ENCODE measurements around the gene THOC1.
"Not testable (repeated sequence)": the region's sequence is repeated elsewhere in the genome, so short reads cannot be mapped to it uniquely, and the experiment has no call there.

THOC1 gene

GRCh38 chr18:303607-304006 lies 35.8 kb upstream of the THOC1 start:
- Histone ChIP-seq H3K36me3 (no peaks in the 10 kb centered on the region), H3K9ac (no peak overlapping the region), H3K4me1 (peaks cover 0 to 6% (median 0%) of the 10 kb centered on the region in 10 experiments; a peak in 1 of 20 replicates), H3K27ac (no peak overlapping the region), H3K27me3 (no peaks in the 10 kb centered on the region), H4K20me1 (no peaks in the 10 kb centered on the region), H3K4me3 (no peak overlapping the region), H3K4me2 (no peak overlapping the region), H3K9me3 (replicated peaks in 1 of 11) (no peaks in the 10 kb centered on the region)
- no peak for TF ChIP-seq Cebpa-rat (IDR thresholded peaks at IDR 0.05)

- H3K4me2 ChIP-seq, result no peak overlapping the region
- no peak overlapping the region for H3K9ac ChIP-seq
- no peaks in the 10 kb centered on the region for H3K27me3 ChIP-seq
- H4K20me1 ChIP-seq, result no peaks in the 10 kb centered on the region
- peaks cover 0 to 6% (median 0%) of the 10 kb centered on the region in 10 experiments; a peak in 2 of 20 replicates for H3K4me1 ChIP-seq
- no peak overlapping the region for H3K27ac ChIP-seq
- H3K36me3 ChIP-seq, result no peaks in the 10 kb centered on the region
- no peak for TF ChIP-seq Cebpa-rat (IDR thresholded peaks at IDR 0.05)
- H3K4me3 ChIP-seq, result no peak overlapping the region
- no peaks in the 10 kb centered on the region for H3K9me3 ChIP-seq (replicated peaks in 1 of 11)
Observed at GRCh38 chr18:303011-303410, 35.2 kb upstream of the THOC1 start.

- no peaks in the 10 kb centered on the region for H3K27me3 ChIP-seq
- no peaks in the 10 kb centered on the region for H3K9me3 ChIP-seq (replicated peaks in 1 of 11)
- no peaks in the 10 kb centered on the region for H3K36me3 ChIP-seq
- no peak overlapping the region for H3K4me3 ChIP-seq
- no peak overlapping the region for H3K9ac ChIP-seq
- no peak for TF ChIP-seq Cebpa-rat (IDR thresholded peaks at IDR 0.05)
- no peak overlapping the region for H3K27ac ChIP-seq
- no peaks in the 10 kb centered on the region for H4K20me1 ChIP-seq
- peak overlapping the region in 1 of 11 experiments; percentile 29; a peak in 1 of 22 replicates for H3K4me2 ChIP-seq
- peaks cover 0 to 6% (median 0%) of the 10 kb centered on the region in 10 experiments; a peak in 2 of 20 replicates for H3K4me1 ChIP-seq
Observed at GRCh38 chr18:302097-302496, 34.2 kb upstream of the THOC1 start.

- TF ChIP-seq Cebpa-rat (IDR thresholded peaks at IDR 0.05), result no peak
- peaks cover 0 to 25% (median 0%) of the 10 kb centered on the region in 10 experiments; a peak in 7 of 20 replicates for H3K4me1 ChIP-seq
- 0 out of 22 replicates have a peak overlapping the region, but pooled peaks of 1 of the 11 experiments have one; percentile 6 for H3K27ac ChIP-seq
- no peaks in the 10 kb centered on the region for H3K27me3 ChIP-seq
- H3K4me2 ChIP-seq, result peak overlapping the region in 1 of 11 experiments; percentile 1; a peak in 1 of 22 replicates
- no peak overlapping the region for H3K4me3 ChIP-seq
- H3K9ac ChIP-seq, result no peak overlapping the region
- no peaks in the 10 kb centered on the region for H3K36me3 ChIP-seq
- 0 out of 22 replicates have a peak, but pooled peaks cover 0 to 7% (median 0%) of the 10 kb centered on the region in 11 experiments for H3K9me3 ChIP-seq (replicated peaks in 1 of 11)
- no peaks in the 10 kb centered on the region for H4K20me1 ChIP-seq
Observed at GRCh38 chr18:297936-298335, 30.1 kb upstream of the THOC1 start.

GRCh38 chr18:295756-296490 lies 28.1 kb upstream of the THOC1 start:
- H3K4me3 ChIP-seq, result no peak overlapping the region
- peak overlapping the region in 3 of 11 experiments; percentile 32 to 66 (median 54); a peak in 5 of 22 replicates for H3K4me2 ChIP-seq
- TF ChIP-seq Cebpa-rat (IDR thresholded peaks at IDR 0.05), result no peak
- no peak overlapping the region for H3K9ac ChIP-seq
- 0 out of 22 replicates have a peak, but pooled peaks cover 0 to 7% (median 0%) of the 10 kb centered on the region in 11 experiments for H3K9me3 ChIP-seq (replicated peaks in 1 of 11)
- no peak overlapping the region for H3K27ac ChIP-seq
- H3K4me1 ChIP-seq, result peaks cover 0 to 19% (median 0%) of the 10 kb centered on the region in 10 experiments; a peak in 6 of 20 replicates
- H3K27me3 ChIP-seq, result no peaks in the 10 kb centered on the region
- H3K36me3 ChIP-seq, result no peaks in the 10 kb centered on the region
- no peaks in the 10 kb centered on the region for H4K20me1 ChIP-seq

GRCh38 chr18:294566-294965 lies 26.7 kb upstream of the THOC1 start:
- H3K27me3 ChIP-seq, result no peaks in the 10 kb centered on the region
- H3K9me3 ChIP-seq (replicated peaks in 1 of 11), result 0 out of 22 replicates have a peak, but pooled peaks cover 0 to 7% (median 0%) of the 10 kb centered on the region in 11 experiments
- no peak for TF ChIP-seq Cebpa-rat (IDR thresholded peaks at IDR 0.05)
- H3K4me3 ChIP-seq, result no peak overlapping the region
- H4K20me1 ChIP-seq, result no peaks in the 10 kb centered on the region
- peaks cover 0 to 29% (median 0%) of the 10 kb centered on the region in 10 experiments; a peak in 6 of 20 replicates for H3K4me1 ChIP-seq
- H3K36me3 ChIP-seq, result no peaks in the 10 kb centered on the region
- H3K9ac ChIP-seq, result no peak overlapping the region
- no peak overlapping the region for H3K4me2 ChIP-seq
- no peak overlapping the region for H3K27ac ChIP-seq

GRCh38 chr18:293536-293935 lies 25.7 kb upstream of the THOC1 start:
- Histone ChIP-seq H3K9ac (no peak overlapping the region), H3K4me1 (peaks cover 0 to 40% (median 4%) of the 10 kb centered on the region in 10 experiments; a peak in 10 of 20 replicates), H3K27ac (no peak overlapping the region), H3K36me3 (no peaks in the 10 kb centered on the region), H4K20me1 (no peaks in the 10 kb centered on the region), H3K4me3 (no peak overlapping the region), H3K9me3 (replicated peaks in 1 of 11) (0 out of 22 replicates have a peak, but pooled peaks cover 0 to 7% (median 0%) of the 10 kb centered on the region in 11 experiments), H3K27me3 (no peaks in the 10 kb centered on the region), H3K4me2 (no peak overlapping the region)
- TF ChIP-seq Cebpa-rat (IDR thresholded peaks at IDR 0.05), result no peak

GRCh38 chr18:292271-292670 lies 24.4 kb upstream of the THOC1 start:
- no peaks in the 10 kb centered on the region for H4K20me1 ChIP-seq
- H3K9me3 ChIP-seq (replicated peaks in 1 of 11), result 0 out of 22 replicates have a peak, but pooled peaks cover 0 to 7% (median 0%) of the 10 kb centered on the region in 11 experiments
- no peak for TF ChIP-seq Cebpa-rat (IDR thresholded peaks at IDR 0.05)
- no peak overlapping the region for H3K9ac ChIP-seq
- H3K27me3 ChIP-seq, result no peaks in the 10 kb centered on the region
- H3K36me3 ChIP-seq, result no peaks in the 10 kb centered on the region
- H3K27ac ChIP-seq, result no peak overlapping the region
- H3K4me2 ChIP-seq, result no peak overlapping the region
- peaks cover 0 to 52% (median 4%) of the 10 kb centered on the region in 10 experiments; a peak in 10 of 20 replicates for H3K4me1 ChIP-seq
- H3K4me3 ChIP-seq, result no peak overlapping the region

- H3K4me3 ChIP-seq; H3K36me3 ChIP-seq; H3K9me3 ChIP-seq (replicated peaks in 1 of 11); H3K9ac ChIP-seq; H3K27ac ChIP-seq; H3K27me3 ChIP-seq; H4K20me1 ChIP-seq; H3K4me2 ChIP-seq: not testable (repeated sequence)
- peaks cover 0 to 53% (median 8%) of the 10 kb centered on the region in 10 experiments; a peak in 10 of 20 replicates for H3K4me1 ChIP-seq
Observed at GRCh38 chr18:289970-290369, 22.1 kb upstream of the THOC1 start.

Data from BLaER1 treated with 17β-estradiol and CSF1 and Interleukin-3, amounts not matched to agents 10 nM and 100 nM (cell line).